ENCODE measurements around the gene ARMS2. TPM values are rescaled to one million over a fixed set of nuclear protein-coding genes. Genes with fewer than 3 reads are reported as not detected.
A peak's percentile ranks its signal among the peaks of the same experiment; 100 is the strongest.

The ARMS2 gene
- total and polyA plus RNA-seq, 2 of the 13 experiments (the other 11 are each of a cell fraction or from before 2014, with no cell fraction given) = not detected

GRCh38 chr10:122407375-122408125, 46.9 kb upstream of the ARMS2 start:
- Histone ChIP-seq H3K4me1 (ENCODE audit: insufficient read depth, low read length) (no peaks in the 10 kb centered on the region), H3K9me3 (ENCODE audit: low read length) (no peaks in the 10 kb centered on the region), H3K27me3 (ENCODE audit: control insufficient read depth in 1 of 2, insufficient read depth in 2 of 2, low read length in 2 of 2) (no peaks in the 10 kb centered on the region), H3K27ac (ENCODE audit: extremely low read length, insufficient read depth, low read length) (peak overlapping the region; percentile 7), H4K20me1 (ENCODE audit: insufficient read depth, low read length) (no peaks in the 10 kb centered on the region), H2AFZ (ENCODE audit: low read length) (no peak overlapping the region), H3K9ac (ENCODE audit: insufficient read depth, low read depth, low read length) (no peak overlapping the region), H3K36me3 (replicated peaks in 1 of 2; ENCODE audit: control insufficient read depth in 1 of 2, insufficient read depth in 2 of 2, low read length in 2 of 2) (peaks cover 17 to 69% of the 10 kb centered on the region in 2 experiments; a peak in 4 of 5 replicates), H3K79me2 (ENCODE audit: insufficient read depth, low read length) (no peaks in the 10 kb centered on the region), H3K4me2 (ENCODE audit: low read depth, low read length) (no peak overlapping the region), H3K4me3 (replicated peaks in 1 of 3; ENCODE audit: insufficient read depth in 1 of 3, low read depth in 2 of 3, low read length in 3 of 3) (no peak overlapping the region)
- ATAC-seq (no peak), FAIRE-seq (no peak), DNase-seq (ENCODE audit: low spot score) (no peak)
- intact Hi-C loops (cut with micrococcal nuclease; ENCODE audit: unreplicated experiment) (no loop called here), in situ Hi-C loops (cut with HindIII; ENCODE audit: extremely low pct_ligation_motif_present, low pct_unique_long_range_greater_than_20kb) (no loop called here)
- TF ChIP-seq FOXJ3 (CRISPR knock-in tag; IDR thresholded peaks at IDR 0.05; ENCODE audit: borderline replicate concordance) = no peak
- TF ChIP-seq ATF5 (CRISPR knock-in tag; IDR thresholded peaks at IDR 0.05; ENCODE audit: low read depth) = no peak
- TF ChIP-seq POLR2G (IDR thresholded peaks at IDR 0.05; ENCODE audit: low read depth, low read length) = no peak
- TF ChIP-seq ZNF550 (CRISPR knock-in tag; IDR thresholded peaks at IDR 0.05; ENCODE audit: borderline replicate concordance) = no peak
- no peak for TF ChIP-seq MEF2D (CRISPR knock-in tag; IDR thresholded peaks at IDR 0.05)
- no peak for TF ChIP-seq ASH2L (IDR thresholded peaks at IDR 0.05; ENCODE audit: insufficient read length, low read depth, low read length)
- TF ChIP-seq TAF15 (IDR thresholded peaks at IDR 0.05; ENCODE audit: low read depth, low read length, poor library complexity, severe bottlenecking) = no peak
- no peak for TF ChIP-seq SP1 (IDR thresholded peaks at IDR 0.05)
- no peak for TF ChIP-seq SP1 (CRISPR knock-in tag; IDR thresholded peaks at IDR 0.05)
- no peak for TF ChIP-seq NCOA5 (CRISPR knock-in tag; IDR thresholded peaks at IDR 0.05)
- TF ChIP-seq ARNT (IDR thresholded peaks at IDR 0.05) = no peak
- TF ChIP-seq, protein P1, sequence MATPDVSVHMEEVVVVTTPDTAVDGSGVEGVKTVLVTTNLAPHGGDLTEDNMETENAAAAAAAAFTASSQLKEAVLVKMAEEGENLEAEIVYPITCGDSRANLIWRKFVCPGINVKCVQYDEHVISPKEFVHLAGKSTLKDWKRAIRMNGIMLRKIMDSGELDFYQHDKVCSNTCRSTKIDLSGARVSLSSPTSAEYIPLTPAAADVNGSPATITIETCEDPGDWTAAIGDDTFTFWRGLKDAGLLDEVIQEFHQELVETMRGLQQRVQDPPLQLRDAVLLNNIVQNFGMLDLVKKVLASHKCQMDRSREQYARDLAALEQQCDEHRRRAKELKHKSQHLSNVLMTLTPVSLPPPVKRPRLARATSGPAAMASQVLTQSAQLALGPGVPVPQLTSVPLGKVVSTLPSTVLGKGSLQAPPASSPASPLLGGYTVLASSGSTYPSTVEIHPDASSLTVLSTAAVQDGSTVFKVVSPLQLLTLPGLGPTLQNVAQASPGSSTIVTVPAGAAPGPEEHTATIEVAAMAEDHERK (CRISPR knock-in tag; IDR thresholded peaks at IDR 0.05; ENCODE audit: low read depth) = no peak
- CTCF ChIA-PET (ENCODE audit: low intra/inter-chr PET ratio, low total read pairs) = no interaction called here
- POLR2A ChIA-PET = no interaction called here
- no TSS peak for BruUV-seq (replicated peaks)
- WGBS (ENCODE audit: low lambda C conversion rate) = 85% methylated on average over 8 of the region's 8 CpGs

Measured in HepG2 (cell line).